PFSK-1 (cell line): ENCODE measurements around the gene UGT2B15.

Source experiments
- FOXP2 ChIP-seq: optimal IDR thresholded peaks from 2 replicates; pipeline ENCODE3; 2011; ENCODE audit warnings: borderline replicate concordance, control low read depth, inconsistent platforms; ENCODE audit not compliant: insufficient read depth; ENCODE audit errors: extremely low read length, extremely low read depth
- POLR2AphosphoS5 ChIP-seq: IDR thresholded peaks from 2 replicates; pipeline ENCODE4 v1.6.1; 2012; ENCODE audit warnings: low read depth, mild to moderate bottlenecking, control low read depth, low read length, moderate library complexity
- SIN3A ChIP-seq: IDR thresholded peaks from 2 replicates; pipeline ENCODE4 v1.6.1; 2012; ENCODE audit warnings: mild to moderate bottlenecking, low read length, moderate library complexity, borderline replicate concordance; ENCODE audit not compliant: insufficient read depth
- TAF1 ChIP-seq: IDR thresholded peaks from 2 replicates; pipeline ENCODE4 v1.6.1; 2012; ENCODE audit warnings: low read length, control low read depth, borderline replicate concordance; ENCODE audit not compliant: insufficient read depth
- TF ChIP-seq, protein P1 (sequence below), 2 experiments: IDR thresholded peaks; 2 replicates each; pipeline versions ENCODE4 v1.6.1 to v1.8.0; 2011 to 2012; ENCODE audit warnings: low read depth in 2 of 2, low read length in 2 of 2, control low read depth in 1 of 2, inconsistent platforms in 1 of 2, mild to moderate bottlenecking in 1 of 2, moderate library complexity in 1 of 2; ENCODE audit not compliant: insufficient read depth in 1 of 2

Gene UGT2B15

GRCh38 chr4:68683034-68683433 is 12.6 kb upstream of the UGT2B15 start:
- TF ChIP-seq TAF1 (no peak), SIN3A (no peak), FOXP2 (no peak), POLR2AphosphoS5 (no peak)
- TF ChIP-seq, protein P1, sequence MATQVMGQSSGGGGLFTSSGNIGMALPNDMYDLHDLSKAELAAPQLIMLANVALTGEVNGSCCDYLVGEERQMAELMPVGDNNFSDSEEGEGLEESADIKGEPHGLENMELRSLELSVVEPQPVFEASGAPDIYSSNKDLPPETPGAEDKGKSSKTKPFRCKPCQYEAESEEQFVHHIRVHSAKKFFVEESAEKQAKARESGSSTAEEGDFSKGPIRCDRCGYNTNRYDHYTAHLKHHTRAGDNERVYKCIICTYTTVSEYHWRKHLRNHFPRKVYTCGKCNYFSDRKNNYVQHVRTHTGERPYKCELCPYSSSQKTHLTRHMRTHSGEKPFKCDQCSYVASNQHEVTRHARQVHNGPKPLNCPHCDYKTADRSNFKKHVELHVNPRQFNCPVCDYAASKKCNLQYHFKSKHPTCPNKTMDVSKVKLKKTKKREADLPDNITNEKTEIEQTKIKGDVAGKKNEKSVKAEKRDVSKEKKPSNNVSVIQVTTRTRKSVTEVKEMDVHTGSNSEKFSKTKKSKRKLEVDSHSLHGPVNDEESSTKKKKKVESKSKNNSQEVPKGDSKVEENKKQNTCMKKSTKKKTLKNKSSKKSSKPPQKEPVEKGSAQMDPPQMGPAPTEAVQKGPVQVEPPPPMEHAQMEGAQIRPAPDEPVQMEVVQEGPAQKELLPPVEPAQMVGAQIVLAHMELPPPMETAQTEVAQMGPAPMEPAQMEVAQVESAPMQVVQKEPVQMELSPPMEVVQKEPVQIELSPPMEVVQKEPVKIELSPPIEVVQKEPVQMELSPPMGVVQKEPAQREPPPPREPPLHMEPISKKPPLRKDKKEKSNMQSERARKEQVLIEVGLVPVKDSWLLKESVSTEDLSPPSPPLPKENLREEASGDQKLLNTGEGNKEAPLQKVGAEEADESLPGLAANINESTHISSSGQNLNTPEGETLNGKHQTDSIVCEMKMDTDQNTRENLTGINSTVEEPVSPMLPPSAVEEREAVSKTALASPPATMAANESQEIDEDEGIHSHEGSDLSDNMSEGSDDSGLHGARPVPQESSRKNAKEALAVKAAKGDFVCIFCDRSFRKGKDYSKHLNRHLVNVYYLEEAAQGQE (IDR thresholded peaks at IDR 0.05; ENCODE audit: insufficient read depth in 1 of 2, low read depth in 2 of 2, low read length in 2 of 2), result no peak

GRCh38 chr4:68673143-68673542 is 2.7 kb upstream of the UGT2B15 start:
- TF ChIP-seq POLR2AphosphoS5 (no peak), TAF1 (no peak), FOXP2 (no peak), SIN3A (no peak)
- TF ChIP-seq, protein P1 (IDR thresholded peaks at IDR 0.05; ENCODE audit: insufficient read depth in 1 of 2, low read depth in 2 of 2, low read length in 2 of 2), result no peak

- no peak for TF ChIP-seq TAF1
- TF ChIP-seq SIN3A, result no peak
- TF ChIP-seq FOXP2, result no peak
- TF ChIP-seq, protein P1 (IDR thresholded peaks at IDR 0.05; ENCODE audit: insufficient read depth in 1 of 2, low read depth in 2 of 2, low read length in 2 of 2), result no peak
- no peak for TF ChIP-seq POLR2AphosphoS5
These were observed 11.8 kb downstream of the UGT2B15 start for GRCh38 chr4:68658672-68659071.

DNA sequence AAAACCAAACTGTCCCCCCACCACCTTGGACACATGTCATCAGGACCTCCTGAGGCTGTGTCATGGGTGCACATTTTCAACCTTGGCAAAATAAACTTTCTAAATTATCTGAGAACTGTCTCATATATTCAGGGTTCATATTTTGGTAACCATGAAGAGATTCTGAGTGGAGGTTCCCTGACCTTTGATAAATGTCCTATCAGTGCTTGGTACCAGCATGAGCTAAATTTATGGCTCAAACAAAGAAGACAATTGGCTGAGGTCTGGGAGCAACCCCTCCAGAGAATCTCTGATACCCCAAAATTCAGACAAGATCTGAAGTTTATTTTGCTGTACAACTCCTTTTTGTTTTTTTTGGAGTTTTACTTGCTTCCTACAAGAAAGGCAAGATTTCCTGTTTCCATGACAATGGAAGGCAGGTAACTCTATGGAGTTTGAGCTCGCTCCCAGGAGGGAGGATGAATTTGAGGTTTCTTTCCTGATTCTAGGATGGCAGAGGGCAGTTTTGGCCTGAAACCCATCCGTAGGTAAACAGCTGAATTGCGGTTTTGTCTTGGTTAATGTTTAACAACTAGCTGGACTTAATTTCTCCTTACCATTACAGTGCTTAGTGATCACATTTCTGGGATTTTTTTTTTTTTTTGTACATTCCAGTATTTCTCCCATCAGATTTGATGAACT is 14.5 kb downstream of the UGT2B15 start:
- TF ChIP-seq SIN3A, result no peak
- TF ChIP-seq TAF1, result no peak
- no peak for TF ChIP-seq POLR2AphosphoS5

- no peak for TF ChIP-seq TAF1
- TF ChIP-seq SIN3A, result no peak
- TF ChIP-seq FOXP2, result no peak
- no peak for TF ChIP-seq POLR2AphosphoS5
- TF ChIP-seq, protein P1 (IDR thresholded peaks at IDR 0.05; ENCODE audit: insufficient read depth in 1 of 2, low read depth in 2 of 2, low read length in 2 of 2), result no peak
These were observed 15.3 kb downstream of the UGT2B15 start for GRCh38 chr4:68654946-68655721.
